Stimulated activated naive CD4-positive, alpha-beta T cell treated with Interleukin-2 at 50 U/mL for 16 hours (primary cell): Measurements from ENCODE around the gene TYMP.

Source experiments
- DNase-seq: peaks from one replicate; lab custom pipeline; 2025; lab: John Stamatoyannopoulos, UW

TYMP gene

GRCh38 chr22:50483556-50483955 lies 46.3 kb downstream of the TYMP start:
- no peak for DNase-seq

GRCh38 chr22:50483106-50483505 lies 46.7 kb downstream of the TYMP start:
- no peak for DNase-seq

DNA sequence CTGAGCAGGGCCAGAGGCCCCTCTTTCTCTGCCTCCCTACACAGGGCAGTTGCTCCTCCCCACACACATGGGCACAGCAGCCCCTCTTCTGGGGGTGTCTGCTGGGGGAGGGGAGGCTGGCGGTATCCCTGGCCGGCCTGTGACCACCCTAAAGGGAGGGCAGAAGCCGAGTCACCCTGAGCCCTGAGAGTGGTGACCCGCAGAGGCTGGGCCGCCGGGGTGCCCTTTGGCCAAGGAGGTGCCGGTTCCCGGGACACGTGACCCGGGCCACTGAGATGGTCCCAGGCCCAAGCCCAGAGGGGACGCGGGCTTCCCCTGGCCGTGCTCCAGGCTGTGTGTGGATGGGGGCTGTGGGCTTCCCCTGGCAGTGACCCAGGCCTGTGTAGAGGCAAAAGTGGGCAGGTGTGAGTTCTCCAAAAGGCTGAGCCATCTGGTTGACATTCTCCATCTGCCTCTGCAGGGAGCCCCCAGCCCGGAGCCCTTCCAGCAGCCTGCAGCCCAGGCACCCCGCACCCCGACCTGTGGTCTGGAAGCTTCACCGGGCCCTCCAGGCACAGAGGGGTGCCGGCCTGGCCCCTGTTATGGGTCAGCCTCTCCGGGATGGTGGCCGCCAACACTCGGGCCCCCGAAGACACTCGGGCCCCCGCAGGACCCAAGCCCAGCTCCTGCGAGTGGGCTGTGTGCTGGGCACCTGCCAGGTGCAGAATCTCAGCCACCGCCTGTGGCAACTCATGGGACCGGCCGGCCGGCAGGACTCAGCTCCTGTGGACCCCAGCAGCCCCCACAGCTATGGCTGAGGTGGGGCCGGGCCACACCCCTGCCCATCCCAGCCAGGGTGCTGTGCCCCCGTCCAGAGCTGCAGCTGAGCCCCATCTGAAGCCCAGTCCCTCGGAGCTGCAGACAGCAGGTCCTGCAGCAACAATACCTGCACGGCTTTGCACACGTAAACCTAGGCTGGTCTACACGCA lies 47.4 kb downstream of the TYMP start:
- no peak for DNase-seq

DNA sequence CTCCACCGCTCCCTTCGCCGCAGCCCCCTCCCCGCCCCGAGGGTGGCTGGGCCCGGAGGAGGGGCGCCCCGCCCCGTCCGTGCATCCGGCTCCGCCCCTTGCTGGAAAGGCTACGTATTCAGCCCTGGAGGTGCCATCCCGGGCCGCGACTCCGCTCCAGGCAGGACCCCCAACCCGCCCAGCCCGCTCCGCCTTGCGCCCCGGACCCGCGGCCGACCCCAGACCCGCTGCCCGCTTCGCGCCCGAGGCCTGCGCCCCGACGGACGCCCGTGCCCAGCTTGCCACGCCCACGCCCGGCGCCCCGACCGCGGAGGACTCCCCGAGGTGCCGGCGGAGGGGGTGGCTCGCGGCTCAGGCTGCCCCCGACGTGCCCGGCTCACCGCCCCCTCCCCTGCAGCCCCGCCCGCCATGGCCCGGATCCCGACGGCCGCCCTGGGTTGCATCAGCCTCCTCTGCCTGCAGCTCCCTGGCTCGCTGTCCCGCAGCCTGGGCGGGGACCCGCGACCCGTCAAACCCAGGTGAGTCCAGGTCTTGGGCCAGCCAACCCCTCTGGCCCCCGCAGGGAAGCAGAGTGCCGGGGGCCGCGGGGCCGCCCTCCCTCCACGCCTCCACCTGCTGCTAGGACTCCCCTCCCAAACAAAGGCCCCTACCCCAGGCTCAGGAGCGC lies 48.2 kb downstream of the TYMP start, which contains the start of gene ADM2:
Gene ADM2, plus strand, starts transcription at position 104 of the 667 bp plus-strand sequence. Its CDS starts 305 bp downstream, at position 409.
- peak; percentile 60 for DNase-seq

DNA sequence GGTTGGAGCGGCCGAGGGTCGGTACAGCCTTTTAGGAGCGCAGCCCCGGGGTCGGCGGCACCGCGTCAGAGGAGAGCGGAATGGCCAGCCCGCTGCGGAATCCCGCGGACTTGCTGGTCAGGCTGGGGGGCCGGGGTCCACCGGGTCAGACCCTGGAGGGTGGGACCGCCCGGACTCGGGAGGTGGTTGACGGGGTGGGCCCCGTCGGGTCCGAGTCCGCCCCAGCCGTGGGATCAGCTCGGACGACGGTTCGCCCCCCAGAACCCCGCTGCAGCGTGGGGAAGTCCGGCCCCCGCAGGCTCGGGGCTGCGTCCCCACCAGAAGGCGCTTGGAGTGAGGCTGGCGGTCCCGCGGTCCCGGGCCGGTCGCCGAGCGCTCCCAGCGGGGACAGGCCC lies 48.8 kb downstream of the TYMP start:
- DNase-seq, result no peak

DNA sequence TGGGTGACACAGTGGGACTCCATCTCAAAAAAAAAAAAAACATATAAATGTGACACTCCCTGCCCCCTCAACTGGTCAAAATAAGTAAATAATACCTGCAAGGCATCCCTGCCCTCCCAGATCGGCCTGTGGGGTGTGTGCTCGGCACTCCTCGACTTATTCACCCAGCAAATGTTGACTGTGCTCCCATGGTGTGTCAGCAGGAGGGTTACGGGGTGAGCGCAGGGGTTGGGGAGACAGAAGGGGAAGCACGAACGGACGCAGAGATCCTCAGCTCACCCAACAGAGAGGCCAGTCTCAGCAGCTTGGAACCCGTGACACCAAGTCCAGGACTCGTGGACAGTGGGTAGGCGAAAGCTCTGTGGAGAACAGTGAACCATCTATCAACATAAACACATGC lies 50.1 kb downstream of the TYMP start:
- no peak for DNase-seq

DNA sequence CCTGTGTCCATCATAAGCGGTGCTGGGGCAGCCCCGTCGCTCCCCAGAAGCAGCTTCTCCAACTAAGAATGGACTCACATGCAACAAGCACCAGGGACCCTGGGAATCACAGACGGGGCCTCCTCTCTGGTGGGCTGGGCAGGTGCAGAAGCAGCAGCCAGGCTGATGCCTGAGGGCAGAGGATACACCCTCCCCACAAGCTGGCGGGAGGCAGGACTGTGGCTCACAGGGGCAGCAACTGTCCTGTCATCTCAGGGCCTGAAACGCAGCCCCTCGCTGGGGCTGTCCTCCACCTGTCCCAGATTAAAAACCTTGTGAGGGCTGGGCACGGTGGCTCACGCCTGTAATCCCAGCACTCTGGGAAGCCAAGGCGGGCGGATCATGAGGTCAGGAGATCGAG lies 51.9 kb downstream of the TYMP start:
- no peak for DNase-seq

- DNase-seq, result no peak
Measured at GRCh38 chr22:50476868-50477267, 52.9 kb downstream of the TYMP start.
